ENCODE results near the gene HOXD12.

- TF ChIP-seq, protein P1, sequence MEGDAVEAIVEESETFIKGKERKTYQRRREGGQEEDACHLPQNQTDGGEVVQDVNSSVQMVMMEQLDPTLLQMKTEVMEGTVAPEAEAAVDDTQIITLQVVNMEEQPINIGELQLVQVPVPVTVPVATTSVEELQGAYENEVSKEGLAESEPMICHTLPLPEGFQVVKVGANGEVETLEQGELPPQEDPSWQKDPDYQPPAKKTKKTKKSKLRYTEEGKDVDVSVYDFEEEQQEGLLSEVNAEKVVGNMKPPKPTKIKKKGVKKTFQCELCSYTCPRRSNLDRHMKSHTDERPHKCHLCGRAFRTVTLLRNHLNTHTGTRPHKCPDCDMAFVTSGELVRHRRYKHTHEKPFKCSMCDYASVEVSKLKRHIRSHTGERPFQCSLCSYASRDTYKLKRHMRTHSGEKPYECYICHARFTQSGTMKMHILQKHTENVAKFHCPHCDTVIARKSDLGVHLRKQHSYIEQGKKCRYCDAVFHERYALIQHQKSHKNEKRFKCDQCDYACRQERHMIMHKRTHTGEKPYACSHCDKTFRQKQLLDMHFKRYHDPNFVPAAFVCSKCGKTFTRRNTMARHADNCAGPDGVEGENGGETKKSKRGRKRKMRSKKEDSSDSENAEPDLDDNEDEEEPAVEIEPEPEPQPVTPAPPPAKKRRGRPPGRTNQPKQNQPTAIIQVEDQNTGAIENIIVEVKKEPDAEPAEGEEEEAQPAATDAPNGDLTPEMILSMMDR (optimal IDR thresholded peaks at IDR 0.05 in 1 of 3, IDR thresholded peaks at IDR 0.05 in 1 of 3, conservative IDR thresholded peaks at IDR 0.05 in 1 of 3; ENCODE audit: extremely low read depth in 1 of 3, insufficient read depth in 2 of 3, low read length in 3 of 3), result no peak
- no peak for TF ChIP-seq EZH2 (IDR thresholded peaks at IDR 0.05; ENCODE audit: low read length)
Observed at GRCh38 chr2:176087330-176088047, 12.1 kb upstream of the HOXD12 start.

All from keratinocyte (primary cell).